GM13977 (cell line): Measurements from ENCODE around the gene CLIC1.

Source experiments
- DNase-seq: peaks from one replicate; pipeline ENCODE4 v3.0.0; 2012; ENCODE audit warnings: low spot score
- CTCF ChIP-seq: IDR thresholded peaks from 2 replicates; pipeline ENCODE4 v1.5.1; 2012; ENCODE audit warnings: mild to moderate bottlenecking, control low read depth; ENCODE audit not compliant: insufficient read depth; ENCODE audit errors: extremely low read depth, missing control alignments
- in situ Hi-C: fragments of 300-500 bp; cut with MboI; formaldehyde crosslinking; loops from one replicate; pipeline ENCODE4 v1.12.0; 2022; ENCODE audit warnings: low sequenced_read_pairs, low pct_unique_long_range_greater_than_20kb, mixed read lengths, inconsistent platforms; ENCODE audit not compliant: unreplicated experiment

The CLIC1 gene

DNA sequence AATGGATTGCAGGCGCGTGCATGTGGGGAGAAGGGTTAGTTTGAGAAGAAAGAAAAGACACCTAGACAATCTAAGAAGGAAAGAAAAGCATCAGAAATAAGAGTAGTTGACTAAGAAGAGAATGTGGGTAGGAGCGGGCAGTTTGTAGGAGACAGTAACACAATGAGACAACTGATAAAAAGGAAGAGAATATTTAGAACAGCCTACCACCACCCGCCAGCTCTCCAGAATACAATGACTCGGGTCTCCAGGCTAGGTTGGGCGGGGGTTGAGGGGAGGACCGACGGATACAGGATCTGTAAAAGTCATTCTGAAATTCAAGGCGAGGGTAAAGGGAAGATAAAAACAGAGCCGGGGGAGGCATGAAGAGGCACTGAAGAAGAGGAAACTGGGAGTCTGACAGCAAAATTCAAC is 33.9 kb downstream of the CLIC1 start:
- no peak for TF ChIP-seq CTCF
- peak; percentile 40 for DNase-seq
- in situ Hi-C loops: no loop called here

GRCh38 chr6:31701666-31702404 is 34.5 kb downstream of the CLIC1 start:
- in situ Hi-C loops: no loop called here
- no peak for TF ChIP-seq CTCF
- no peak for DNase-seq

GRCh38 chr6:31700740-31701401 is 35.5 kb downstream of the CLIC1 start:
- no peak for DNase-seq
- no peak for TF ChIP-seq CTCF
- in situ Hi-C loops: no loop called here

- TF ChIP-seq CTCF: no peak
- in situ Hi-C loops: no loop called here
- no peak for DNase-seq
Measured at GRCh38 chr6:31697555-31697954, 38.8 kb downstream of the CLIC1 start.

DNA sequence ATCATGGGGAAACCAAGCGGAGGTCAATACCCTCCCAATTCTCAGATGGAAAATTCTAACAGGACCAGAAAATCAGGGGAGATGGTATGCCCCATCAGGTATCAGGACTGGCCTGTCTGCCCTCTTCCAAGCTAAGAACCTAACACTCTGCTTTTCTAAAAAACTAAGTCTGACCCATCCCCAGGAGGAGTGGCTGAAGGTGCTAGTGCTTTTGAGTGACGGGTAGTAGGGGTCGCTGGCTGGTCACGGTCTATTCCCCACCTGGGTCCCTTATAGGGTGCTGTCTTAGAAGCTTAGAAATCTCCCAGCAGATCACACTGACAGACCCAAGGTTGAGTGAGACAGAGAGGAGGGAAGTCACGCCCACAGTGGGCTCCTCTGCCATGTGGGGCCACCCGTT is 42.8 kb downstream of the CLIC1 start:
- no peak for DNase-seq
- in situ Hi-C loops: no loop called here
- no peak for TF ChIP-seq CTCF

DNA sequence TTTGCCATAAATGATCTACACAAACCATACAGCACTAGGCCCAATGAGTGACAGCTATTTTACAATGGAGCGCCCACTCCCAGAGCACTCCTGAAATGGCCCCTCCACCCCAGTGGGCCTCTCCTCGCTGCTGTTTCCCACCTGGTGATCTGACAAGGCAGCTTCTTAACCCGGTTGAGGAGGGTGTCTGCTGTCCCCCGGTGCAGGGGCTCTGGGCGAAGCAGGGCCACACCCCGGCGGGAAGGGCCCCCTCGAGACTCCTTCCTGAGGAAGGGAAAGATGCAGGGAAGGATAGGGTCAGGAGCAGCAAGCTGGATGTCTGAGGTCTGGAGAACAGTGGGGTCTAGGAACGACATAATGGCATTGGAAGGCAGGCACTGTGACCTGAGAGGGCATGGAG is 43.4 kb downstream of the CLIC1 start:
- no peak for DNase-seq
- TF ChIP-seq CTCF: no peak
- in situ Hi-C loops: no loop called here
